Skeletal muscle satellite cell (primary cell): Measurements from ENCODE around the gene EML4.

Experiments
- H3K27me3 ChIP-seq: 2 replicates; pipeline ENCODE4 v1.7.0; 2013; ENCODE audit warnings: low read length; ENCODE audit not compliant: control insufficient read depth, insufficient read depth
- H3K36me3 ChIP-seq: 2 replicates; pipeline ENCODE4 v1.7.0; 2013; ENCODE audit warnings: mild to moderate bottlenecking, control low read depth, low read length; ENCODE audit not compliant: insufficient read depth
- H3K4me1 ChIP-seq: 2 replicates; pipeline ENCODE4 v1.7.0; 2013; ENCODE audit warnings: low read length; ENCODE audit not compliant: control insufficient read depth, insufficient read depth
- H3K4me2 ChIP-seq: 2 replicates; pipeline ENCODE4 v1.7.0; 2013; ENCODE audit warnings: mild to moderate bottlenecking, low read length
- H3K4me3 ChIP-seq: 2 replicates; pipeline ENCODE4 v1.7.0; 2013; ENCODE audit warnings: low read length
- H3K9ac ChIP-seq: 2 replicates; pipeline ENCODE4 v1.7.0; 2013; ENCODE audit warnings: mild to moderate bottlenecking, low read depth, low read length, moderate library complexity
- H3K9me3 ChIP-seq: replicated peaks from 2 replicates; pipeline ENCODE4 v1.7.0; 2013; ENCODE audit warnings: mild to moderate bottlenecking, control low read depth, low read length

EML4 gene

DNA sequence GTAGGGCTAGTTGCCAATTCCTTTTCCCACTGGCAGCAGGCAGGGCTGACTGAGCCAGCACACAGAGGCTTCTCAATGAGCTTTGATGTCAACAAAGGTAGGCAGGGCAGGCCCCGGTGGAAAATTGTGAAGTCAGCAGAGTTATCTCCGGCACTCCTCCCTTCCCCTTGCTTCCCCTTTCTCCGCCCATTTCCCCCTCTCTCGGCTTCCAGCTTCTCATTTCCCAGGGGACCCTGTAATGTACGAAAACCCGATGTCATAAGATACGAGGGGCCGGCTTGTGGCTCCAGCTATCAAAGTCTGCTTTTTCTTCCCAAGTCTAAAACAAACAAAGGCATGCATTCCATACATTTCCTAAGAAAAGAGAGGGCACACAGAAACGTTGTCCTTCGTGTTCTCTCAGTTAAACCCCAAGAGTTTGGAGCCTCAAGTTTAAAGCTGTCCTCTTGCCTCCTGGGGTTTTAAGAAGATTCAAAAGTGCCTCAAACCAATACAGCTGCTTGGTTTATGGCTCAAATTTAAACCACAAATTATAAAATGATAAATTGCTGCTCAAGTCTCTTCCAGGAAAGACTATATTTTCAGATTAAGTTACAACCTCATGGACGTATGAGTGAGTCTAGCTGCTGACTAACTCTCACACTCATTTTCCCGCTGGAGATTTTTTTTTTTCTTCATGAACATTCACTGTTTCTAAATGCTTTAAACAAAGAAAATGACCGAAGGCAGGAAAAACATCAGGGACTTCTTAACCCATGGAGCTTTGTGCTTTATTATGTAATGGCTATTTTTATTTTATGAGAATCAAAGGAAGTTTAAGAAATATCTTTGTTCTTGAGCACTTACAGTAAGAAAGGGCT, 27.2 kb upstream of the EML4 start:
- no peaks in the 10 kb centered on the region for H3K36me3 ChIP-seq
- no peaks in the 10 kb centered on the region for H3K9me3 ChIP-seq
- H3K4me1 ChIP-seq = peaks cover 36% of the 10 kb centered on the region
- H3K27me3 ChIP-seq = no peaks in the 10 kb centered on the region
- peak overlapping the region; percentile 86 for H3K4me2 ChIP-seq
- H3K4me3 ChIP-seq = peak overlapping the region; percentile 61
- peak overlapping the region; percentile 70 for H3K9ac ChIP-seq

DNA sequence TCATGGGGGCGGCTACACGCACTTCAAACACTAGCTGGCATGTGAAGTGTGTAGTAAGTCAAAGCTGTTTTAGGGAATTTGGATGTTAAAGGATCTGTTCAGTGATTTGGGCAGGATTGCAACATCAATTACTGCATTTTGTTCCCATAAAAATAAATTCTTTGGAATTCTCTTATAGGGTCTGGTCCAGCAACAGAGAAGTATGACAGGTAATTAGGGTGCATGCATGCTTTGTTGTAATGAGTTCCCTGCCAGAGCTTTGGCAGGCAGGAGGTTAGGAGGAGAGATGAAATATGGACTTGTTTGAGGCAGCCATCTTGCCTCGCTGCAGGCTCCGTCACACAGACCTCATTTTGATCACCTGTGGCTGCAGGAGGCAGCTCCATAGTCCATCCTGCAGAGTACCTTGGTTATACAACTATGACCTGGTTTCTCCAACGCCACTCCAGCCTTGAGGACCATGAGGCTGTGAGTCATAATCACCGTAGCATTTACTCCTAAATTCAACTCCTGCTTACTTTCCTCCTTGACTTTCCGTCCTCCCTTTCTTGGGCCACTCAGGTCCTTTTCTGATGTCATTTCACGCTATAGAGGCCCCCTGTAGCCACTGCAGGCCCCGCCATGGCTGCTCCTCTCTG, 26.5 kb upstream of the EML4 start:
- Histone ChIP-seq H3K9ac (peak overlapping the region; percentile 70), H3K4me2 (peak overlapping the region; percentile 86), H3K4me1 (peaks cover 39% of the 10 kb centered on the region), H3K4me3 (peak overlapping the region; percentile 16), H3K36me3 (no peaks in the 10 kb centered on the region), H3K27me3 (no peaks in the 10 kb centered on the region), H3K9me3 (no peaks in the 10 kb centered on the region)

DNA sequence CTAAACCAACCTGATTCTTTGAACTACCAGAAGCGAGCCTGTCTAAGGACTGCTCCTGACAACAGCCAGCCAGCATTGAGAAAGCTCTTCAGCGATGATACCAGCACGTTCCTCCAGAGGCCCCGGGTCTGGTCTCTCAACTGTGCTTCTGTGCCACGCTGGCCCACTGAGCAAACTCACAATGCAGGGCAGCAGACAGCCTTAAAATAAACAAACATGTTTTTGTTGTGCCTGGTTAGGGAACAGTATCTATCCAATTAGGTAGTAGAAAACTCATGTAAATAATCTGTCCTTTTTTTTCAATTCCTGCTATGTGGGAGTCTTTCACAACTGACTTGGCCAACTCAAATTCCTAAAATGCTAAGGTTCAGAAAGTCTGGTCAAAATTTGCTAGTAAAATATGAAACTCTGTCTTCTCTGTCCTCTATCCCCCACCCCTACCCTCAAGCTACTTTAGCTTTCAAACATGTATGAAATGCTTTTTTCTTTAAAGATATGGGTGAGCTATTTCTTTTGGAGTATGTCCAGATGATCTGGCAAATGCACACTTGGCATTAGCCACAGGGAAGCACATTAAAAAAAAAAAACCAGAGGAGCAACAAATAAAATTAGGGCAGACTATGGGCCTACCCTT, 21.4 kb upstream of the EML4 start:
- Histone ChIP-seq H3K4me1 (peaks cover 18% of the 10 kb centered on the region), H3K9ac (peak overlapping the region; percentile 36), H3K4me3 (no peak overlapping the region), H3K27me3 (no peaks in the 10 kb centered on the region), H3K9me3 (no peaks in the 10 kb centered on the region), H3K4me2 (peak overlapping the region; percentile 30), H3K36me3 (no peaks in the 10 kb centered on the region)

DNA sequence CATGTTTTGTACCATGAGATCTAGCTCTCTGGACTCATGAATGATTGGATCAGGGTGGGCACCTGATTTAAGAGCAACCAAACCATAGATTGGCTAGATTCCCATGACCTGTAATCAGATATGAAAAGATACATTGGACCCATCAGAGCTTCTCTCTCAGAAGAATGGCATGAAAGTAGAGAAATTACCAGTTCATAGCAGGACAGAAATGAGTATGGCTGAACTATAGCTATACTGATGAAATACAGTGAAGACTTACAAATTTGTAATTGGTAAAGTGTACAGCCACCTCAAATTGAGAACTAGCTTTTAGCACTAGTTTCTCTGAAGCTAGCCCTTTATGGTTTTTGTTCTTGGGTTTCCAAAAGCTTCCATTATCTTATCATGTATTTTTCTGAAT, 19.0 kb upstream of the EML4 start:
- no peaks in the 10 kb centered on the region for H3K36me3 ChIP-seq
- H3K4me2 ChIP-seq = no peak overlapping the region
- H3K4me3 ChIP-seq = no peak overlapping the region
- no peaks in the 10 kb centered on the region for H3K9me3 ChIP-seq
- no peaks in the 10 kb centered on the region for H3K27me3 ChIP-seq
- H3K9ac ChIP-seq = no peak overlapping the region
- H3K4me1 ChIP-seq = peaks cover 14% of the 10 kb centered on the region

DNA sequence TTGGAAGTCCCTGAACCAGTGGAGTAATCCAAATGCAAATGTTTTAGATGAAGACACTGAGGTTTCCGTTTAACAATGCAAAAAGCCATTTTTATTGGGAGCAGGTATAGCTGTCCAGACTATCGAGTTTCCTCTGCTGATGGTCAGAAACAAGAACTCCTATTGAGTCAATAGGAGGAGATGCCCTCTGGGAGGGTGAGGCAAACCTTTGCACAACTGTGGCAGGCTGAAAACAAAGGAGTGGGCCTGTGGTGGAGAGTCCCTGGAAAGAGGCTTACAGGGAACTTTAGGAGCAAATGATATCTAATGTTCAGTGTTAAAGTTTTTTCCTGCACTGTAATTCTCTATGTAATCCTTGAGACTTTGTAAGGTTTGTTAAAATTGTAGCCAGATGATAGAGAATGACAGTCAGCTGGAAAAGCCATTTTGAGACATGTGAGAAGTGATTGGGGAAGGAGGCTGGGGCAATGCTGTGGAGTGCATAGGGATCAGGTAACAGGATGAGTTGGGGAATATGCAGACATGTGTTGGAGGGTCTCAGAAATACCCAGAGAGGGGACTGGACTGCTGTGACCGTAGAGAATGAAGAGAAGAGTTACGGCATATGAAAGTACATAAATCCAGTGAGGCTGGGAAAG, 15.1 kb upstream of the EML4 start:
- Histone ChIP-seq H3K9ac (no peak overlapping the region), H3K9me3 (no peaks in the 10 kb centered on the region), H3K4me1 (no peaks in the 10 kb centered on the region), H3K4me3 (no peak overlapping the region), H3K27me3 (no peaks in the 10 kb centered on the region), H3K4me2 (no peak overlapping the region), H3K36me3 (no peaks in the 10 kb centered on the region)

DNA sequence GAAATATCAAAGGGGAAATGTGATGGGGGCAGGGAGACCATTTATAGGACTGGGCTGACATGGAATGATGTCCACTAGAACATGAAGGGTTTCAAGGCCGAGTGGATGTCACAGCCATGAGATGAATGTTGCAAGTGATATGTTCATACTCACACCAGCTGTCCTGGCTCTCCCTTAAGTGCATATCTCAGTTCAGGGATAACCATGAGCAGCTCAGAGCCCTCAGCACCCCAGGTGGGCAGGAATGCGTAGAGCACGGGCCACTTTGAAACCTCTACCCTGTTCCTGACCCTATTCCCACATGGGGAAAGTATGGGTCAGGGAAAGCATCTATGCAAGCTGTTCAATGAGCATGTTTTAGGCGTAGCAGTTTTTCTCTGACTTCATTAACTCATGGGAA, 12.4 kb upstream of the EML4 start:
- H3K9ac ChIP-seq = no peak overlapping the region
- H3K36me3 ChIP-seq = no peaks in the 10 kb centered on the region
- no peak overlapping the region for H3K4me2 ChIP-seq
- no peak overlapping the region for H3K4me3 ChIP-seq
- H3K9me3 ChIP-seq = no peaks in the 10 kb centered on the region
- H3K4me1 ChIP-seq = no peaks in the 10 kb centered on the region
- no peaks in the 10 kb centered on the region for H3K27me3 ChIP-seq

DNA sequence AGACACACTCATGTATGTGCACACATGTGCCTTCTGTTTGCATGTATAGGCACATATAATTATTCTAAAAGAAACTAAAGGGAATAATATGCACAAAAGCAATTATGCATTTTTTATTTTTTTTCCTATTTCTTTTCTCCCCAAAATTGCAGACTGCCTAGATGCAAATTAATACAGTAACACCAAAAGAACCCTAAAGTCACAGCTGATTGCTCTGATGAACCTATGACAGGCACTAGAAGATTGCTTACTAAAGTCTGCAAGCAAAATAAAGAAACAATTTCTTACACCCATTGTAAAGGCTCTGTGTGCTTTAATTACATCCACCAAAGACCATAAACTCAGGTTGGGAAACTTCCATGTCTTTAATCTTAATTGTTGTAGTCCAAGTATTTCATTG, 7.7 kb upstream of the EML4 start:
- no peaks in the 10 kb centered on the region for H3K36me3 ChIP-seq
- H3K4me1 ChIP-seq = no peaks in the 10 kb centered on the region
- no peaks in the 10 kb centered on the region for H3K9me3 ChIP-seq
- no peak overlapping the region for H3K9ac ChIP-seq
- H3K4me2 ChIP-seq = no peak overlapping the region
- H3K4me3 ChIP-seq = no peak overlapping the region
- peaks cover 15% of the 10 kb centered on the region for H3K27me3 ChIP-seq

DNA sequence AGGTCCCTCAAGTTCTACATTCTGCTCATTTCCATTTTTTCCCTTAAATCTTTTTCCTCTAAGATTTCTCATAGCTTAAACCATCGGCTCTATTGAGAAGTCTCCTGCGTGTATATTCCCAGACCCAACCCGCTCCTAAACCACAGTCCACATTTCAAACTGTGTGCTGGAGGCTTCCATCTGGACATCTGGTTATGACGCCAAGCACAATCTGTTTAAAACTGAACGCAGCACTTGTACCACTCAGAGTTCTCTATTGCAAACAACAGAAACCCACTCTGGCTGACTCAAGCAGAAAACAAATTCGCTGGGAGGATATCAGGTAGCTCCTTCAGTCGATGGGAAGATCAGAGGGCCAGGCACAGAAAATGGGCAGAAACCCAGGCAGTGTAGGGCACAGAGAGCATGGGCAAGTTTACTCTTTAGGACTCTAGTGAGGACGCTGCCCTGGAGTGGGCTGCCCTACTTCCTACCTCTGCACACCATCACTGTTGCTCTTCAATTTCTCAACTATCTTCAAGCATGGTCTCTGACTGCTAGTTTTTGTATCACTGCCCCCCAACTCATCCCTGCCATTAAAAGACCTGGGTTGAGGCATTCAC, 5.6 kb upstream of the EML4 start:
- Histone ChIP-seq H3K4me3 (no peak overlapping the region), H3K4me1 (no peaks in the 10 kb centered on the region), H3K9ac (no peak overlapping the region), H3K9me3 (no peaks in the 10 kb centered on the region), H3K27me3 (peaks cover 15% of the 10 kb centered on the region), H3K4me2 (no peak overlapping the region), H3K36me3 (no peaks in the 10 kb centered on the region)

DNA sequence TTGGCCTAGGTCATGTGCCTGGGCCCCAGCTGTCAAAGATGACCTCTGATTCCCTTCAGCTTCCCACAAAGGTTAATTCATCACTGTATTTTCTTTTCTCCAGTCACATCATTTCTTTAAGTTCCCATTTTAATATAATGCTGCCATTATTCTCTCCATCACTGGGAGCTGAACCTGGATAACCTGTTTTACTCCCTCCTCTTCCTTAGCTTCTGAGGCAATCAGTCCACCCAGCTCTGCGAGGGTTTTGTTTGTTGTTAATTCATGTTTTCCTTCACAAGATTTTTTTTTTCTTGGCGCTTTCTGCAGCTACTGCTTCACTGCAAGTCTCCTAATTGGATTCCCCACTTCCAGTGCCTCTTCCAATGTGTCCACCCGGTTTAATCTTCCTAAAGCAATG, 5.1 kb upstream of the EML4 start:
- peaks cover 15% of the 10 kb centered on the region for H3K27me3 ChIP-seq
- H3K4me2 ChIP-seq = no peak overlapping the region
- H3K4me1 ChIP-seq = peaks cover 3% of the 10 kb centered on the region
- no peaks in the 10 kb centered on the region for H3K36me3 ChIP-seq
- no peaks in the 10 kb centered on the region for H3K9me3 ChIP-seq
- no peak overlapping the region for H3K9ac ChIP-seq
- no peak overlapping the region for H3K4me3 ChIP-seq

DNA sequence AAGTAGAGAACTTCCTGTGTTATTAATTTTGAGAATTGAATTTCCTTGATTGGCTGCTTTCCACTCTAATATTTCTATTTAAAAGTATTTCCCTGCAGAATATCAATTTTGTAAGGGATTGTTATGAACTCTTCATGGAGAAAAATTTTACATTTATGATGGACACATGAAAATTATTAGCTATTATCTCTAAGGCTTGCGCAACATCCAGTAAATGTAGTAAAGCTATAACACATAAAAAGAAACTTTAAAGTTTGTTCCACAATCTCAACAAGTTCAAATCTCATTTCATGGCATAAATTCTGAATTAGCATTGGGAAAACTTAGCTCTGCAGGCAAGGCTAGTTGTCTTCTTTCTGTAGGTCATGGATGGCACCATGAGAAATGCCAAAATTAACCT, 4.2 kb upstream of the EML4 start:
- H3K4me3 ChIP-seq = no peak overlapping the region
- peaks cover 15% of the 10 kb centered on the region for H3K27me3 ChIP-seq
- H3K9me3 ChIP-seq = no peaks in the 10 kb centered on the region
- no peak overlapping the region for H3K9ac ChIP-seq
- H3K4me1 ChIP-seq = peaks cover 3% of the 10 kb centered on the region
- no peak overlapping the region for H3K4me2 ChIP-seq
- H3K36me3 ChIP-seq = no peaks in the 10 kb centered on the region

DNA sequence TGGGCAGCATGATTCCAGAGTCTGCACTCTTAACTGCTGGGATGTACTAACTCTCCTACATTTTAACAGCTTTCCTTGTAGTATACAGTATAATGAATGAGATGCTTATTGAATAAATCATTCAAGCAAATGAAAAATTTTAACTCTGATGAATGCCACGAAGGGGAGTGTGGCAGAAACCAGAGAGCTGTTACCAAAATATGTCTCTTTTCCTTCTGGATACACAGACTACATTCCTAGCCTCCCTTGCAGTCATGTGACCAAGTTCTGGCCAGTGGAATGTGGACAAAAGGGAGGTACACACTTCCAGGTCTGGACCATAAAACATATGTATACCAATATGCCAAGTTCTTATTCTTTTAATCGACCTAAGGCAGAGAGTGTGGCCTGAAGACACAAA, 1.7 kb upstream of the EML4 start:
- H3K9me3 ChIP-seq = no peaks in the 10 kb centered on the region
- no peaks in the 10 kb centered on the region for H3K36me3 ChIP-seq
- H3K4me2 ChIP-seq = no peak overlapping the region
- H3K4me3 ChIP-seq = no peak overlapping the region
- H3K4me1 ChIP-seq = peaks cover 17% of the 10 kb centered on the region
- H3K27me3 ChIP-seq = peaks cover 15% of the 10 kb centered on the region
- H3K9ac ChIP-seq = no peak overlapping the region
